ENCODE measurements around the gene TNFRSF21.
"Not testable (repeated sequence)": the region's sequence is repeated elsewhere in the genome, so short reads cannot be mapped to it uniquely, and the experiment has no call there.

Gene TNFRSF21

GRCh38 chr6:47278545-47278944, 31.2 kb downstream of the TNFRSF21 start:
- Mint-ChIP-seq H3K9me3 (no peaks in the 10 kb centered on the region), H3K27ac (no peak overlapping the region), H3K27me3 (peaks cover under 1% of the 10 kb centered on the region), H3K36me3 (no peaks in the 10 kb centered on the region), H3K4me3 (no peak overlapping the region), H3K4me1 (no peaks in the 10 kb centered on the region)

- no peak overlapping the region for H3K4me3 Mint-ChIP-seq
- no peak overlapping the region for H3K27ac Mint-ChIP-seq
- H3K27me3 Mint-ChIP-seq = no peaks in the 10 kb centered on the region
- H3K9me3 Mint-ChIP-seq = no peaks in the 10 kb centered on the region
- no peaks in the 10 kb centered on the region for H3K36me3 Mint-ChIP-seq
- H3K4me1 Mint-ChIP-seq = no peaks in the 10 kb centered on the region
These were observed 32.0 kb downstream of the TNFRSF21 start for GRCh38 chr6:47277702-47278101.

GRCh38 chr6:47276377-47276776, 33.3 kb downstream of the TNFRSF21 start:
- Mint-ChIP-seq H3K27me3 (no peaks in the 10 kb centered on the region), H3K4me3 (no peak overlapping the region), H3K36me3 (no peaks in the 10 kb centered on the region), H3K27ac (no peak overlapping the region), H3K4me1 (no peaks in the 10 kb centered on the region), H3K9me3 (no peaks in the 10 kb centered on the region)

DNA sequence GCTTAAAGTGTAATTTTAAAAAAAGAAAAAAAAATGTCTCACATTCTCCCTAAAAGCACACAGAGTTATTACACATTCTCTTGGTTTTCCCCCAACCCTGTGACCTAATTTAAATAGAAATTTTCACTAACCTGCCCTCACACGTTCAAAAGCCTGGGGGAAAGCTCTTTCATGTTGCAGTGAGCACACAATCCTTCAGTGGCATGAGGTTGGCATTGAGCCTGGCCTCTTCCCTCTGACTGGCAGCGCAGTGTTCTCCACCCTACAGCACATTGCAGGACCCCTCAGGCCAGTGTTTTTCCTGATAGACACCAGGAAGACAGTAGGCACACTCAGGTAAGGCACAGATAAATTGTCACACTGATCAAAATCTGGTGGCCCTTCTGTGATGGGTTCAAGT, 34.1 kb downstream of the TNFRSF21 start:
- Mint-ChIP-seq H3K4me3 (no peak overlapping the region), H3K27ac (no peak overlapping the region), H3K36me3 (no peaks in the 10 kb centered on the region), H3K27me3 (no peaks in the 10 kb centered on the region), H3K4me1 (no peaks in the 10 kb centered on the region), H3K9me3 (no peaks in the 10 kb centered on the region)

GRCh38 chr6:47275132-47275531, 34.6 kb downstream of the TNFRSF21 start:
- not testable (repeated sequence) for H3K4me1 Mint-ChIP-seq, H3K4me3 Mint-ChIP-seq, H3K36me3 Mint-ChIP-seq, H3K27me3 Mint-ChIP-seq, H3K9me3 Mint-ChIP-seq, H3K27ac Mint-ChIP-seq

DNA sequence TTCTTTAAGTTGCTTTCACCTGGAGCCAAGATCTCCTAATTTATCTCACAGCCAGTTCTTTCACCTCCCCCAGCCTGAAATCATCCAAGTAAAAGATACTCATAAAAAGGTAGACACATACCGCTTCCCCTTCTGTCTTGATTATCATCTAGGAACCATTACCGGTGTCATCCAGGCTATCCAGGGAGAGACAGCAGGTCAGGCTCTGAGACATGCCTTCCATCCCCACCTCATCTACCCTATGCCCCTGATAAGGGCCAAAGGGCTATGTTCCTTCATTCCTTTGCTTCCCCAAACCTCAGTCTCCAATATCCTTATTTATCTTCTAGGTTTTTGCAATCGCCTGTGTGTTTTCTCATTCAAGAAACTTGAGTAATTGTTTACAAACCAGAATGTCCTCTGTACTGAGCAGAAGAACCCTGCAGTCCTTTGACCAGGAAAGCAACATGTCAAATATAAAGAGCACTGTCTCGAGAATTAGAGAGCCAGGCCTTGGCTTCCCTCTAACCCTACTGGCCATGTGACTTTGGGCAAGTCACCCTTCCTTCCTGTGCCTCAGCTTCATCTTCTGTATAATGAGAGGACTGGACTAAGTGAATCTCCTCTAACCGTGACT, 41.0 kb downstream of the TNFRSF21 start:
- Mint-ChIP-seq H3K4me1 (no peaks in the 10 kb centered on the region), H3K36me3 (no peaks in the 10 kb centered on the region), H3K27ac (no peak overlapping the region), H3K27me3 (no peaks in the 10 kb centered on the region), H3K4me3 (no peak overlapping the region), H3K9me3 (no peaks in the 10 kb centered on the region)

- Mint-ChIP-seq H3K4me1 (no peaks in the 10 kb centered on the region), H3K36me3 (no peaks in the 10 kb centered on the region), H3K9me3 (no peaks in the 10 kb centered on the region), H3K27ac (no peak overlapping the region), H3K27me3 (no peaks in the 10 kb centered on the region), H3K4me3 (no peak overlapping the region)
These were observed 42.4 kb downstream of the TNFRSF21 start for GRCh38 chr6:47267301-47267700.

DNA sequence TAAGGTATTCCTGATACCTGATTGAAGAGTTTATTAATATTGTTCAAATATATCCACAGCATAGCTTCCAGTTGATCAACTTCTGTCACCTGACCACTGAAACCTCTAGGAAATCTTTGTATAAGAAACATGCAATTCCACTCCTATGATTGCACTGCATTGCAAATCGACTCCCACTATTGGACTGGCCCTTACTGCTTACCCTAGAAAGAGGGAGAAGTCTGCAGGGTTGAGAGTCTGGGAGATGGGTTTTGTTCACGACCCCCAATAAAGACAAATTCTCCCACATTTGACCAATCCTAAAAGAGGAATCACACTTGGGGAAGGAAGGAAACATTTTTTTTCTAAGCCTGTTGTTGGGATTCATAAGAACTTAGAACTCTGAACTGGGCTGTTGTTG, 43.7 kb downstream of the TNFRSF21 start:
- no peaks in the 10 kb centered on the region for H3K27me3 Mint-ChIP-seq
- no peak overlapping the region for H3K27ac Mint-ChIP-seq

DNA sequence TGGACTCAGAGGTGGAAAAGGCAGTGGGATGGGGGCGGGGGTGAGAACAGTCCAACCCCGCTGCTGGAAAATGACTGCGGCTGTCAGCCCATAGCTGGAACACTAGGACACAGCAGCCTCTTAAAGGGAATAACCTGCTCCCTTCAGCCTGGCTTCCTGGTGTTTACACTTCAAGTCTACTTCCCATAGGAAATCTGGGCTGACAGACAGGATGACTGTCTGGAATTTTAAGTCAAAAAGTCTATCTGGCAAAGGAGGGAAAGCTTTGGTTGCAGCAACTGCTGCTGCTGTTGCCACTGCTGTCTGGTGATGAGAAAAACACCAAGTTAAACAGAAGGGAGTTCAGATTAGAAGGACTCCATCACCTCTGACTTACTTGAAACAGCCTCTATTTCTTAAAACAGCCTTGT, 44.9 kb downstream of the TNFRSF21 start:
- Mint-ChIP-seq H3K4me3 (no peak overlapping the region), H3K4me1 (no peaks in the 10 kb centered on the region), H3K27ac (no peak overlapping the region), H3K27me3 (no peaks in the 10 kb centered on the region), H3K36me3 (no peaks in the 10 kb centered on the region), H3K9me3 (no peaks in the 10 kb centered on the region)

More for the DNA sequence above, 43.7 kb downstream of the TNFRSF21 start:
- Mint-ChIP-seq H3K4me1 (no peaks in the 10 kb centered on the region), H3K9me3 (no peaks in the 10 kb centered on the region), H3K4me3 (no peak overlapping the region), H3K36me3 (no peaks in the 10 kb centered on the region)

- Mint-ChIP-seq H3K27me3 (no peaks in the 10 kb centered on the region), H3K4me1 (no peaks in the 10 kb centered on the region), H3K9me3 (no peaks in the 10 kb centered on the region), H3K27ac (no peak overlapping the region), H3K36me3 (no peaks in the 10 kb centered on the region), H3K4me3 (no peak overlapping the region)
These were observed 46.4 kb downstream of the TNFRSF21 start for GRCh38 chr6:47263268-47263667.

- H3K9me3 Mint-ChIP-seq = no peaks in the 10 kb centered on the region
- H3K27ac Mint-ChIP-seq = no peak overlapping the region
- H3K36me3 Mint-ChIP-seq = no peaks in the 10 kb centered on the region
- H3K4me3 Mint-ChIP-seq = no peak overlapping the region
- H3K27me3 Mint-ChIP-seq = no peaks in the 10 kb centered on the region
- no peaks in the 10 kb centered on the region for H3K4me1 Mint-ChIP-seq
These were observed 47.5 kb downstream of the TNFRSF21 start for GRCh38 chr6:47262231-47262630.

GRCh38 chr6:47261191-47261590, 48.5 kb downstream of the TNFRSF21 start:
- H3K4me3 Mint-ChIP-seq = no peak overlapping the region
- H3K36me3 Mint-ChIP-seq = no peaks in the 10 kb centered on the region
- H3K27ac Mint-ChIP-seq = no peak overlapping the region
- no peaks in the 10 kb centered on the region for H3K4me1 Mint-ChIP-seq
- H3K9me3 Mint-ChIP-seq = no peaks in the 10 kb centered on the region
- H3K27me3 Mint-ChIP-seq = no peaks in the 10 kb centered on the region

DNA sequence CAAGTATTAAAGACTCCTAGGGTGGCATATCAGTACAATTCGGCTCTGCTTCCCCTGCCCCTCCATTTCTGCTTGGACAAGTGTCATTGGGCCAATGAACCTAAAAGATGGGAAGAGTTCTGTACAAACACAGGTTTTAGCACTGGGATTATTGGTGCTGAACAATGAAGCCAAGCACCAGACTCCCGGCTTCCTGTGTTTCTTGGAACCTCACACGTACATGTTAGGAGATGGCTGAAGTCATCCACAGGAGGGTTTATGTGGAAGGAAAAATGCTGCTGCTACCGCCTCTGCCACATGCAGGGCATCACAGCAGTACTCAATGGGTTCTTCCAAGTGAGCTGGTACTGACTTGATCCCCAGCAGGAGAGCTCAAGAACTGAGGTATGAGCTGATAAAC, 49.7 kb downstream of the TNFRSF21 start:
- H3K36me3 Mint-ChIP-seq = no peaks in the 10 kb centered on the region

DNA sequence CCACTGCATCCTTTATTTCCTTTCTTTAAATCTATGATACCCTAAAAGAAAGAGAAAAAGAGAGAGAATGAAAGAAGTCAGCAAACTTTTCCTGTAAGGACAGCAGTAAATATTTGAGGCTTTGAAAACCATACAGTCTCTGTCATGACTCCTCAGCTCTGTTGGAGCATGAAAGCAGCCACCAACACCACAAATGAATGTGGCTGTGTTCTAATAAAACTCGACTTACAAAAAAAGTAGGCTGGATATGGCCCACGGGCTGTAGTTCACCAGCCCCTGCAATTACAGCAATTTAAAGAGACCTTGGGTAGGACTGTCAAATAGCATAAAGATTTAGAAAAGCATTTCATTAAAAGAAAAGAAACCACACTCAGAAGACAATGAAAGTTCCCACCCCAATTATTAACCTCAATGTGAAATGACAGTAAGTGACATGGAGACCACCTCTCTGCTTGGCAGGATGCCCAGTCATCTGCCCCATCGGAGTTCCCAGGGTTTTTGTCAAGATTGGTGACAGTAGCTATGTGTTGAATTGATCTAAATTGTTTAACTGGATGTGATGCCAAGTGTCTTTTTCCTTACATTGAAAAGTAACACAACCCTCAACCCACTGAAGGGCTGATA, 50.9 kb downstream of the TNFRSF21 start:
- H3K4me1 Mint-ChIP-seq = no peaks in the 10 kb centered on the region
- H3K27ac Mint-ChIP-seq = no peak overlapping the region
- no peaks in the 10 kb centered on the region for H3K9me3 Mint-ChIP-seq
- H3K27me3 Mint-ChIP-seq = no peaks in the 10 kb centered on the region
- no peak overlapping the region for H3K4me3 Mint-ChIP-seq
- no peaks in the 10 kb centered on the region for H3K36me3 Mint-ChIP-seq

More for the DNA sequence above, 49.7 kb downstream of the TNFRSF21 start:
- Mint-ChIP-seq H3K27me3 (no peaks in the 10 kb centered on the region), H3K4me1 (no peaks in the 10 kb centered on the region), H3K4me3 (no peak overlapping the region), H3K27ac (no peak overlapping the region), H3K9me3 (no peaks in the 10 kb centered on the region)

GRCh38 chr6:47256981-47257730, 52.5 kb downstream of the TNFRSF21 start:
- peaks cover 2% of the 10 kb centered on the region for H3K27me3 Mint-ChIP-seq
- no peak overlapping the region for H3K4me3 Mint-ChIP-seq
- no peak overlapping the region for H3K27ac Mint-ChIP-seq
- no peaks in the 10 kb centered on the region for H3K36me3 Mint-ChIP-seq
- no peaks in the 10 kb centered on the region for H3K9me3 Mint-ChIP-seq
- no peaks in the 10 kb centered on the region for H3K4me1 Mint-ChIP-seq

DNA sequence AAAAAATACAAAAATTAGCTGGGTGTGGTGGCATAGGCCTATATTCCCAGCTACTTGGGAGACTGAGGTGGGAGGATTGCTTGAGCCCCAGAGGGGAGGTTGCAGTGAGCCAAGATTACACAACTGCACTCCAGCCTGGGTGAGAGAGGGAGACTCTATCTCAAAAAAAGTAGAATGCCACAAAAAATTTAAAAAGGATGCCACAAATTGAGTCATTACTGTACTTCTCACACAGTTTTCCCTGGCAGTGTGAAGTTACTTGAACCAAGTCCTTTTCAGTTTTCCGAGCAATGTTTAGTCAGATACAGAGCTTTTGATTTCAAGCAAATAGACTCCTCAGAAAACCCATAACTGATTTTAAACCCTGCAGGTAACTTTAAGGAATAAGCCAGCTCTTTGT, 53.3 kb downstream of the TNFRSF21 start:
- Mint-ChIP-seq H3K27me3 (peaks cover 2% of the 10 kb centered on the region), H3K9me3 (no peaks in the 10 kb centered on the region), H3K4me3 (no peak overlapping the region), H3K4me1 (no peaks in the 10 kb centered on the region), H3K27ac (no peak overlapping the region), H3K36me3 (no peaks in the 10 kb centered on the region)

Measured in activated naive CD4-positive, alpha-beta T cell treated with anti-CD3 and anti-CD28 coated beads, Interleukin-2, amount 50 U/mL, for 24 hours (primary cell).